Upper lobe of left lung (tissue), 6 donors: Measurements from ENCODE around the gene RIN1. TPM values are rescaled to one million over a fixed set of nuclear protein-coding genes. Genes with fewer than 3 reads are reported as not detected.

Experiments used
- ATAC-seq, 2 donors: fragments of 200-7000 bp; cut with Tn5 transposase; one replicate each; pipeline ENCODE4 v1.9.1; 2022; ENCODE audit warnings: mild to moderate bottlenecking in 2 of 2, moderate library complexity in 2 of 2; ENCODE audit not compliant: low FRiP score in 2 of 2
- DNase-seq, 2 donors: peaks; one replicate each; pipeline ENCODE4 v3.0.0-alpha.2; 2019 to 2020
- H3K27ac ChIP-seq, 4 donors: fragments of 200-600 bp; sonication (generic); one replicate each; pipeline ENCODE4 v1.5.1; 2016 to 2019
- H3K27me3 ChIP-seq, 4 donors: fragments of 200-600 bp; sonication (generic); one replicate each; pipeline ENCODE4 v1.5.1; 2017 to 2019
- H3K36me3 ChIP-seq, 4 donors: fragments of 200-600 bp; sonication (generic); one replicate each; pipeline ENCODE4 v1.5.1; 2016 to 2019
- H3K4me1 ChIP-seq, 4 donors: fragments of 200-600 bp; sonication (generic); one replicate each; pipeline ENCODE4 v1.5.1; 2018 to 2019
- H3K4me3 ChIP-seq, 4 donors: fragments of 200-600 bp; sonication (generic); one replicate each; pipeline ENCODE4 v1.5.1; 2017 to 2019; ENCODE audit warnings: mild to moderate bottlenecking in 2 of 4, moderate library complexity in 1 of 4
- H3K9me3 ChIP-seq, 4 donors: fragments of 200-600 bp; sonication (generic); one replicate each; pipeline ENCODE4 v1.5.1; 2018 to 2019
- CTCF ChIP-seq, 6 experiments: fragments of 450-650 bp in 4 of 6; fragments of 200-600 bp in 2 of 6; sonication (generic) in 2 of 6; IDR thresholded peaks; one replicate each; pipeline ENCODE4 v1.5.1; 2016 to 2019; ENCODE audit warnings: antibody characterized with exemption in 6 of 6
- EP300 ChIP-seq, 4 donors: sonication (generic); formaldehyde crosslinking; IDR thresholded peaks; one replicate each; pipeline ENCODE4 v1.5.1; 2017; ENCODE audit warnings: antibody characterized with exemption in 4 of 4, control low read depth in 2 of 4
- POLR2A ChIP-seq, 4 donors: fragments of 450-650 bp; IDR thresholded peaks; one replicate each; pipeline ENCODE4 v1.5.1; 2016 to 2017; ENCODE audit warnings: antibody characterized with exemption in 4 of 4, mild to moderate bottlenecking in 2 of 4
- POLR2AphosphoS5 ChIP-seq, 2 donors: sonication (generic); formaldehyde crosslinking; IDR thresholded peaks; one replicate each; pipeline ENCODE4 v1.5.1; 2017; ENCODE audit warnings: antibody characterized with exemption in 2 of 2
- WGBS, 2 donors: methylation state at CpG; one replicate each; pipeline ENCODE4 v1.1.5; 2017 to 2018; 5-methylcytosine and 5-hydroxymethylcytosine counted together
- total RNA-seq, 6 donors: library from RNA; depleted of rRNA in 4 of 6; stranded (reverse); fragments of >200 nt in 4 of 6; gene quantifications; one replicate each; pipeline versions ENCODE4 v1.1.0 to v1.2.1, GENCODE V29; 2016 to 2021
- donor health status: DM: no; HTN: no; CAD: no; lungs with moderate emphysema.
- donor health status: DM: no; HTN: yes; CAD: no; lungs with severe emphysema.

The RIN1 gene
- total RNA-seq, 6 donors from 2014 or later: 5.2 to 19.0 (median 8.9) TPM

DNA sequence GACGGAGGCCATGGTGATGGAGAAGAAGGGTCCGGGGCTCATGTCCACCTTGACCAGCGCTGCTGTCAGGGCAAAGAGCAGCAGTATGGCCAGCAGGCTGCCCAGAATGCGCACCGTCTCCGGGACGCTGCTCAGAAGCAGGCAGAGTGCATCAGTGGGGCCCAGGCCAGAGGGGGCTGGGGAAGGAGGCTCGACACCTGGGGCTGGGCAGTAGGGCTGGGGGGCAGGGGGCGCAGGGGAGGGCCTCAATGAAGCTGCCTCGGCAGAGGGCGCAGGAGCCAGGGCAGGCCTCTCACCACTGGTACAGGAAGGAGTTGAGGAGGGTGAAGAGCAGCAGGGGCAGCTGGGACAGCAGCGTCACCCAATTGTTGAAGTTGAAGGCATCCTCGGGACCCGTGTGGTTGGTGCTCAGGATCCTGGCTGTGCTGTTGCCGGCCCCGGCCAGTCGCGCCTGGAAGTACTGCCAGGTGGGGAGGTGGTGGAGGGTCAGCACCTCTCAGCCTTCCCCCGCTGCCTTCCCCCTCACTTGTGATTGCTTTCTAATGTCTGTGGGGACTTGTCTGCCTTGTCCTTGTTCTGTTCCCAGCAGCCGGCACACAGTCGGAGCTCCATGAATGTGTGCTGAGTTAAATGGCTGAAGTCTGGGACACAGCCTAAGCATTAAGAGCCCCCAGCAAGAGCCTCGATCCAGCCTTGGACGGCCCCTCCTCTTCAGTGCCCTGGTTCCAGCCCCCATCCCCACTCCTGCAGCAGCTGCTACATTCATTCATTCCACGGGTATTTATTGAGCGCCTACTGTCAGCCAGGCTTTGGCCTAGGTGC, 33.0 kb upstream of the RIN1 start:
- Histone ChIP-seq H3K27ac (no peak overlapping the region), H3K27me3 (peaks cover 0 to 14% (median 0%) of the 10 kb centered on the region in 4 donors), H3K36me3 (peaks cover 0 to 4% (median 2%) of the 10 kb centered on the region in 4 donors), H3K9me3 (no peaks in the 10 kb centered on the region), H3K4me3 (no peak overlapping the region), H3K4me1 (peaks cover 4 to 31% (median 20%) of the 10 kb centered on the region in 4 donors)
- no peak for TF ChIP-seq CTCF (IDR thresholded peaks at IDR 0.05)
- no peak for TF ChIP-seq EP300 (IDR thresholded peaks at IDR 0.05)
- no peak for TF ChIP-seq POLR2A (IDR thresholded peaks at IDR 0.05)
- TF ChIP-seq POLR2AphosphoS5 (IDR thresholded peaks at IDR 0.05): no peak
- ATAC-seq (no peak), DNase-seq (no peak)
- WGBS, 2 donors: 89 to 90% methylated on average over 7 to 25 of the region's 25 CpGs

GRCh38 chr11:66368484-66368883, 32.2 kb upstream of the RIN1 start:
- Histone ChIP-seq H3K4me1 (peaks cover 7 to 37% (median 22%) of the 10 kb centered on the region in 4 donors), H3K27ac (no peak overlapping the region), H3K36me3 (peaks cover 0 to 4% (median 2%) of the 10 kb centered on the region in 4 donors), H3K9me3 (no peaks in the 10 kb centered on the region), H3K27me3 (peaks cover 0 to 14% (median 0%) of the 10 kb centered on the region in 4 donors), H3K4me3 (no peak overlapping the region)
- no peak for DNase-seq
- 87 to 92% methylated on average over 2 to 6 of the region's 6 CpGs for WGBS, 2 donors
- TF ChIP-seq POLR2AphosphoS5 (IDR thresholded peaks at IDR 0.05) (no peak), CTCF (IDR thresholded peaks at IDR 0.05) (no peak), EP300 (IDR thresholded peaks at IDR 0.05) (no peak), POLR2A (IDR thresholded peaks at IDR 0.05) (no peak)
- ATAC-seq: no peak

DNA sequence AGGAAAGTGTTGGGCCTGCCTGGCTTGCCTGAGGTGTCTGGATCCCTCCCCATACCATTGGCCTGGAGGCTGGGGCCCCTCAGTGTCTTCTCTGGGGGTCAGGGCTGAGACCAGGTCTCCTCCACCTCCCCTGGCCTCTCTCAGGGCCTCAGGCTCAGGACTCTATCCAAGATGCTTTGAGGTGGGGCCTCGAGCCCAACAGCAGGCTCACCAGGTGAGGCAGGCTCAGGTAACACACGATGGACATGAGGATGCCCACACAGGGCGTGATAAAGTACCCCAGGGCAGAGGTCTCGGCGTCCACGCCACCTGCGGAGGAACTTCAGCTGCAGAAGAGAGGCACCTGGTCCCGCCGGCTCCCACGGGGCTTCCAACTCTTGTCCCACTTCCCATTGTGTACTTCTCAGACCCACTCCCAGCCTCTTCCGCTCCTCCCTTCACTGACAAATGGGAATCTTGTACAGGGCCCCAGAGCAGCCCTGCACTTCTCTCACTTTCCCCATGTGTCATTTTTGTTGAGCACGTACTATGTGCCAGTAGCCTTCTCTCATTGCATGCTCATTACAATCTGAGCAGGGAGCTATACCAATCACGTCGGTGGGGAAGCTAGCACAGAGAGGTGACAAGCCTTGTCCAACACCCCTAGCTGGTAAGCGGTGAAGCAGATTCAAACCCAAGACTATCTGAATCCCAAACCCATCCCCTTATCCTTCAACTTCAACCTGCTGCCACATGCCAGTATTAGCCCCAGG, 31.5 kb upstream of the RIN1 start:
- TF ChIP-seq CTCF (IDR thresholded peaks at IDR 0.05) (no peak), POLR2AphosphoS5 (IDR thresholded peaks at IDR 0.05) (no peak), EP300 (IDR thresholded peaks at IDR 0.05) (no peak), POLR2A (IDR thresholded peaks at IDR 0.05) (no peak)
- Histone ChIP-seq H3K4me3 (no peak overlapping the region), H3K4me1 (peaks cover 11 to 35% (median 27%) of the 10 kb centered on the region in 4 donors), H3K36me3 (peaks cover 0 to 4% (median 2%) of the 10 kb centered on the region in 4 donors), H3K27ac (no peak overlapping the region), H3K9me3 (no peaks in the 10 kb centered on the region), H3K27me3 (peaks cover 0 to 14% (median 0%) of the 10 kb centered on the region in 4 donors)
- DNase-seq (no peak), ATAC-seq (no peak)
- 92 to 94% methylated on average over 14 to 15 of the region's 15 CpGs for WGBS, 2 donors

GRCh38 chr11:66366844-66367477, 30.7 kb upstream of the RIN1 start:
- H3K4me1 ChIP-seq: peaks cover 7 to 35% (median 24%) of the 10 kb centered on the region in 4 donors
- no peaks in the 10 kb centered on the region for H3K9me3 ChIP-seq
- no peak for DNase-seq
- peaks cover 0 to 10% (median 0%) of the 10 kb centered on the region in 4 donors for H3K27me3 ChIP-seq
- no peak for TF ChIP-seq POLR2AphosphoS5 (IDR thresholded peaks at IDR 0.05)
- no peak for TF ChIP-seq CTCF (IDR thresholded peaks at IDR 0.05)
- TF ChIP-seq EP300 (IDR thresholded peaks at IDR 0.05): no peak
- TF ChIP-seq POLR2A (IDR thresholded peaks at IDR 0.05): no peak
- peaks cover 0 to 7% (median 2%) of the 10 kb centered on the region in 4 donors for H3K36me3 ChIP-seq
- ATAC-seq: no peak
- H3K27ac ChIP-seq: no peak overlapping the region
- no peak overlapping the region for H3K4me3 ChIP-seq
- 92 to 94% methylated on average over 8 of the region's 8 CpGs for WGBS, 2 donors
